ENCODE measurements around the gene DGAT2.

Gene DGAT2

DNA sequence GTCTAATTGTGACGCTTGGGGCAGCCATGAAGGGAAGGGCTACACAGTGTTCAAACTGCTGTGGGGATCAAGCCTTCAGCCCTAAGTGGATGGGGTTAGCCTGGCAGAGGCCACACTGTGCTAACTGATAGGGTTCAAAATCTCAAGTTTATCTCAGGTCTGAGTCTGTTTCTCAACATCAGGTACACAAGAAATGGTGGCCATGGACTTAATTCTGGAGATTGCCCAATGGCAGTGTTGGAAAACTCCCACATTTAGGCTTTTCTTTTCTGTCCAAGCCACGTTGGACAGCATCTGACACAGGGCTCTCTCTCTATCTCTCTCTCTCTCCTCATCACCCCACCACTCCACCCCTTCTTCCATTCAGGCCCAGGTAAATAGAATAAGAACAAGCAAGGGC lies 10.9 kb upstream of the DGAT2 start:
- DNase-seq (ENCODE audit: low spot score) = no peak

DNA sequence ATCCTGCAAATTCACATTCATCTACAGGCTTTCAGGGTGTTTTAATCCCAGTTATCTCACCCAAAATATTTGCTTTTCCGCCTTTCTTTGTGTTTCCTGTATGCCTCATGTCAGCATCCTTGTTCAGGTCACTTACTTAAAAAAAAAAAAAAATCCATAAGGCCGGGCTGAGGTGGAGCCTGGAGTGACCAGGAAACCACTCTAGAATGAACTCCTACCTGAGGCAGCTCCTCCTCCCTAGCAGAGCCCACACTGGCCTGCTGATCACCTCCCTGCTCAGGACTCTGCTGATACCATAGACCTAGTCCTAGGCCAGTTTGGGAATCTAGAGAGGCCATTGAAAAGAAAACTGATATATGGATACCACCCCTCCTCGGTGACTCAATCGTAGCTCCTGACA lies 8.7 kb upstream of the DGAT2 start:
- no peak for DNase-seq (ENCODE audit: low spot score)

DNA sequence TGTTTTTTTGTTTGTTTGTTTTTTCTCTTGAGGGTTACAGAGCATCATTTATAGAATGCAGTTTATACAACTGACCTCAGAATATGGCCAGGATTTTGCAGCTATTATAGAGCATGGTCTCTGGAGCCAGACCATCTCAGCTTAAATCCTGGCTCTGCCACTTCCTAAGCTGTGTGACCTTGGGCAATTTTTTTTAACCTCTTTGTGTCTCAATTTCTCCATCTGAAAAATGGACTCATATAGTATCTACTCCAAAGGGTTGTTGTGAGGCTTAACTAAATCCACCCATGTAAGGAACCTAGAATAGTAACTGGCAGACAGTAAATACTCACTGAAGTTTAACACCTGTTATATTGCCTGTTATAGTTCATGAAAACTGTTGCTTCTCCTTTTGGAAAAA lies 8.3 kb upstream of the DGAT2 start:
- DNase-seq (ENCODE audit: low spot score) = no peak

DNA sequence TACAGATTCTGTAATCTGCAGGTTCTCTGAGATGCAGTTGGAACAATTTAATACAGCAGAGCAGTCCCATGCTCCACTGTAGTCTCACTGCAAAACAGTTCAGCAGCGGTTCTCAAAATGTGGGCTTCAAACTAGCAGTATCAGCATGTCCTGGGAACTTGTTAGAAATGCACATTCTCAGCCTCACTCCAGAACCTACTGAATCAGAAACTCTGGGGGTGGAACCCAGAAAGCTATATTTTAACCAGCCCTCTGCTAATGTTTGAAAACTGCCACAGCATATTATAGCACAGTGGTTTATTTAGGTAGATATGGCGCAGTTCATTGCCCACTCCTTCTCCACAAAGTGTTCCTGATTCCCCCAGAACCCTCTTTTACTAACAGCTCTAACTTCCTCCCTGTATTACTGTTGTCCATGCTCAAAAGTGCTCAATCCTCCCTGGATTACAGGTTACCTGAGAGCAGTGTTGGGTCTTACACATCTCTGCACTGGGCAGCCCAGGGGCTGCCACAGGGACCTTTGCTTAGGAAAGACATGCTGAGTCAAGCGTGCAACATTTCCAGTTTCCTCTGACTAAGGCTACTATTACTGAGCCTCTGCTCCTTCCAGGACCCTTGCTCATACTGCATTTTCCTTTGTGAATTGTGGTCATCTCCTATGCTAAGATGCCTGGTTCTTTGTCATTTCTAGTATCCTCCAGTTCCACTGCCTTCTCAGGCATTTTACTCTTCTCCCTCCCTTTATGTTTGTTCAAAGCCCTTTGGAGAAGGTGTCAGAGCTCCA lies 7.7 kb upstream of the DGAT2 start:
- DNase-seq (ENCODE audit: low spot score) = no peak

DNA sequence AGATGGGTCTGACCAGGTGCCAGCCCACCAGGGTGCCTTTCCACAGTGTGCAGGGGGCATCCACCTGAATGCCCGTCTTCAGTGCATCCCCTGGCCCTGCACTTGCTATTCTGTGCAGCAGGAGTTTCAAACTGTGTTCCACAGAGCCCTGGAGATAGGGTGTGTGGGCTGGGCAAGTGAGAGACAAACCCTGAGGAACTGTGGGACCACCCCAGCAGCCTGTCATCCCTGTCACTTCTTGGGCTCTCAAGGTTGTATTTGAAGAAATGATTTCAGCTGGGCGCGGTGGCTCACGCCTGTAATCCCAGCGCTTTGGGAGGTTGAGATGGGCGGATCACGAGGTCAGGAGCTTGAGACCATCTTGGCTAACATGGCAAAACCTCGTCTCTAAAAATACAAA lies 6.4 kb upstream of the DGAT2 start:
- DNase-seq (ENCODE audit: low spot score) = no peak

DNA sequence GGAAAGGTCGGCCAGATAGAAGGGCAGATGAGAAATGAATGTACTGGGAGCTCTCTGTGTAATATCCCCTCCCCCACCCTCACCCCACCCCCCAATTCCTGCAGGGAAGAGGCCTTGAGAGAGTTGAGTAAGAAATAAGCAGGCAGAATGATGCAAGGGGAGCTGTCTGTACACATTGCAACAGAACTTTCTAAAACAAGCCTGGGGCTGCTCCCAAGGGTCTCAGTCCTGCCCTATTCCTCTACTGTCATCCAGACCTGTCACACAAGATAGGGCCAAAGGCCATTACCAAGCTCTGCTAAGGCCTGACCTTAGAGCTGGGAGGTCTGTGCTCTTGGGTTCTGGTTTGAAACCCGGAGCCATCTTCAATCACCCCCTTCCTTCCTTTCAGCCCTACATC lies 5.7 kb upstream of the DGAT2 start:
- DNase-seq (ENCODE audit: low spot score) = no peak

DNA sequence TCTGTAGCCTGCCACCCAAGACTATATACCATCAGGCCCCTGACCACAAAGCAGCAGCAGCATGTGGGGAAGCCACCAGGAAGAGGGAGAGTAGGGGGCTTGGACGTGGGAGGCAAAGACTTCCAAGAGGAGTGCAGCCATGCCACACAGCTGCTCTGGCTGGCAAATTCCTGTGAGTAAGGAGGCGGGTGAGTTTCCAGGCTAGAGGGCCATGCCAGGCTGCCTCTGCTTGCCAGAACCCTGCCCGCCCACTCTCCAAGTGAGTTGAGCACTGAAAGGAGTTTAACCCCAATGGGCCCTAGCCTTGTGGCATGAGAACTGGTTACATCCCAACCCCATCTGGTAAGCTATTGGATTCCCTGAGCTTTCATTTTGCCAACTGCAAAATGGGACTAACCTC lies 4.7 kb upstream of the DGAT2 start:
- DNase-seq (ENCODE audit: low spot score) = no peak

DNA sequence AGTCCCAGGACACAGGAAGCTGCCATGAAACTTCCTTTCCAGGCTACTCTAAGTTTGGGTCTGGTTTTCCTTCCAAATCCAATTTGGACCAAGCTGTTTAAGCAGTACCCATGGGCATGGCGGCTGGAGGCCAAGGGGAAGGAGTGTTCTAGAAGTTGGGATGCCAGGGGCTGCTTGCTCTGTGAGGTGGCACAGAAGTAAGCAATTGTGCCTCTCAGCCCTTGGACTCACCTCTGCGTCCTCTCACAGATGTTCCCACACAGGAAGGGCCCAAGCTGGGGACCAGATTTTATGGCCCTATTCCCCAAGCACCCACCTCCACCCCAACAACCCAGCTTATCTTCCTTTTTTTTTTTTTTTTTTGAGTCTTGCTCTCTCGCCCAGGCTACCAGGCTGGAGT lies 3.5 kb upstream of the DGAT2 start:
- DNase-seq (ENCODE audit: low spot score) = no peak

DNA sequence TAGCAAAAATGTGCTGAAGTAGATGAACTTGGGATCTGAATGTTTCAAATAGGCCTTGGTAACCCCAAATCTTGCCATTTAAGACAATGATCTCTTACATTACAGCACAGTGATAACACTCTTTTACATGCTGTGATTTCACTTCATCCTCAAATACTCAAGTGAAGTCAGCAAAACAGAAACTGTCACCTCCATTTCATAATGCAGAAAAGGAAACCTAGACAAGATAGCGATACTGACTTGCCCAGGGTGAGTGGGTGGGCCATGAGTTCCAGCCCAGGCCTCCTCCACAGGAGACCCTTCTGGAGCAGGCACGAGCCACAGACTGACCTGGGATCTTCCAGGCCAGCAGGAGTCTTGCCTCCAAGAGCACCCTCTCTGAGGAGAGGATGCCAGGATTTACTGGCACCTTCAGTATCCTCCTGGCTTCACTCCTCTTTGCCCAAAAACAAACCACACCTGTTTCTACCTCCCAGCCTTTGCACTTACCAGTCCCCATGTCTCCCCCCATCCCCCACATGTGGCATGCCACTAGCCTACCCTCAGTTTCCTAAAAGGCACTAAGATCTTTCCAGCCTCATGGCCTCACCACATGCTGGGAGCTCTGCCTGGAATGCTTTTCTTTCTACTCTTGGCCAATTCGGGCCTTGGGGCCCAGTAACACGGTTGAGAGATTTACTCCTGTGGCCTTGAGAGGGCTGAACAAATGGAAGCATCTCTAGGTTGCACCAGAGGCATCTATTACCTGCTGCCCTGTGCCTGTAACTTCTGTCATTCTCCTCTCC lies 1.9 kb upstream of the DGAT2 start:
- no peak for DNase-seq (ENCODE audit: low spot score)

DNA sequence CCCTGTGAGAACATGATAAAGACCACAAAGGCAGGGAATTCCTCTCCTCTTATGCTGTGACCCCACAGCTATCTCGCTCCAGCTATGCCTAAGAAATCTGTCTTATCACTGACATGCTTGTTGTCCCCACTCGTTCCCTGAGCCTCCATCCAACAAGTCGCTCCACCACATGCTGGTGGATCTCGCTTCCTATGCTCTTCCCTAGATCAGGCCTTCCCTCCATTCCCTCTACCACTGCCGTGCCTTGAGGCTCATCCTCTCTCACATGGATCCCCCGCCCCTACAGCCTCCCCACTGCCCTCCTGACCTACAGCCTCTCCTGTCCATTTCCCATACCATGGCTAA lies 1.4 kb upstream of the DGAT2 start:
- DNase-seq (ENCODE audit: low spot score) = no peak

DNA sequence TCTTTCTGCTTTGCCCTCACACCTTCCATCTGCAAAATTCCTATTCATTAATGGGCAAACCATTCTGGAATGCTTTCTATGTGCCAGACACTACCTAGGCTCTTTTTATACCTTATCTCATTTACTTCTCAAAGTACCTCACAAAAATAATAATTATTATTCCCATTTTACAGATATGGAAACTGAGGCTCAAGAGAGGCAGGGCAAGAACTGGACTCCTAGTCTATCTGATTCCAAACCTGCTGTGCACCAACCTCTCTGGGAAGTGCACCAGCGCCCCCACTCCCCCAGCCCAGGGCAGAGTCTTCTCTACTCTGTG lies 826 bp upstream of the DGAT2 start:
- no peak for DNase-seq (ENCODE audit: low spot score)

DNA sequence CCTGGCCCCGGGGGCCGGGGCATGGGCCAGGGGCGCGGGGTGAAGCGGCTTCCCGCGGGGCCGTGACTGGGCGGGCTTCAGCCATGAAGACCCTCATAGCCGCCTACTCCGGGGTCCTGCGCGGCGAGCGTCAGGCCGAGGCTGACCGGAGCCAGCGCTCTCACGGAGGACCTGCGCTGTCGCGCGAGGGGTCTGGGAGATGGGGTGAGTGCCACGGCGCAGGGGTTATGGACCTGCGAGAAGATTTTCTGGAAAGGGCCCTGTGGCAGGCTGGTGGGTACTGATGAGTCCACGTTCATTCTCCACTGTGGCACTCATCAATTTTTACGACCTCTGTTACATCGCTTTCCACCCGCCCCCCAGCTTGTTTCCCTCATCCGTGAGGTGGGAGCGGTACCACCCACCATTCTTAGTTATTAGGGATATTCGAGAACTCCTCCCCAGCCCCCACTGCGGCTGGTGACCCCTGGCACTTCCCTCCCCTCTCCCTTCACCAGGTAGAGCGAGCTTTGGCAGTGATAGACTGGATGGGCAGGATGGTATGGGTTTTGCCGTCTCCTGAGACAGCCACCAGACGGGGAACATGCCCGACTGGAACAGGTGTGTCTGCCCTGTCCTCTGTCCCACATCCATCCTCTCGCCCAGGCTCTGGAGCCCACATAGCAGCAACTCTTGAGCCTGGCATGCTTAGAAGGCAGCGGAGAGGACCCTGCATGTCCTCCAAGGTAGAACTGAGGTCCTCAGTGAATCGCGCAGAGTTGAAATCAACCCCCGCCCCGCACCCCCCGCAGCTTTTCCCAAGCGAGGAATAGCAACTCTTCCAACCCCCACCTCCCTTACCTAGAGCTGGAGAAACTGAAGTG lies 562 bp downstream of the DGAT2 start:
- DNase-seq (ENCODE audit: low spot score) = no peak

DNA sequence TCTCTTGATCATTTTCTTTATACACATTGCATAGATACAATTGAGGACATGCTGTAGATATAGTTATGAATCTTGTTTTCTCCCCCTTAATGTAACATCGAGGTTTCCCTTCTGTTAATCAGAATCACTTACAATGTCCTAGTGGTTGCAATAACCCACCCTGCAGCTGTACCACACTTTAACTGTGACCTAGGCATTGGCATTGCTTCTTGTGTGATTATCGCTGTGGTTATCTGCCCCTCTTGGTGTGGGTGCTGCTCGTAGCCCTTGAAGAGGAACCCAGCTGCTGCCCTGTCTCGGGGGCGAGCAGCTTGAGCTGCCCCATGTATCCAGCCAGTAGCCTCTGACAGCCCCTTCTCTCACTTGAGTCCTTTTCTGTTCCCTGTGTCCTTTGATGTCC lies 1.5 kb downstream of the DGAT2 start:
- no peak for DNase-seq (ENCODE audit: low spot score)

DNA sequence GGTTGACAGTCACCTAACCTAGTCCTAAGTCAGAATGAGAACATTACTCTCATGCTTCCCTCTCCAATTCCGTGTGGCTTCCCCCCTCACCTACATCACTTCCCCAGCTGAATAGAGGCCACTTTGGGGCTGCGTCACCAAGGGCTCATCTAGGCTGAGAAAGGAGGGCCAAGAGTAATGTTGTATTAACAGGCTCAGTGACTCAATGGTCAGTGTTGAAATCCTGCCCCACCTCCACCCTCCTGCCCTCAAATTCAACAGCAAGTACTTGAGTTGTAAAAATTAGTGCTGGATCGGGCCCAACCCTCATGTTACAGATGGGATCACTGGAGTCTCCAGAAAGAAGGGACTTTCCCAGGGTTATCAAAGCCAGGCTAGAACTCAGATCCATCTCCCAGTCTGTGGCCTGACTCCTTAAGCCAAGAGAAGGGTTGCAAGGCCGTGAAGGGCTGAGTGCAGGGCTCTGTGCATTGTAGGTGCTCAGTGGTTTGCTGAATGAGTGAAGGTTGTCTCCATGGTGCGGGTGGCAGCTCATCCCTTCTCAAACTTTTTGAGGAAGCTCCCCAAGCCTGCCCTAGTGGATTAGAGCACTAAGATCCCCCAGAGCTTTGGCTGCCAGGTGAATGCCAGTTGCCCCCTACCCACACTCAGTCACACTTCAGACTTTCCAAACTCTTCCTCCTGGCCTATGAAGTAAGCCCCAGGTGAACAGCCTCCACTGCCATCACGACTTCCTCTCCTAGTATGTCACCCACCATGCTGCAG lies 3.2 kb downstream of the DGAT2 start:
- DNase-seq (ENCODE audit: low spot score) = no peak

DNA sequence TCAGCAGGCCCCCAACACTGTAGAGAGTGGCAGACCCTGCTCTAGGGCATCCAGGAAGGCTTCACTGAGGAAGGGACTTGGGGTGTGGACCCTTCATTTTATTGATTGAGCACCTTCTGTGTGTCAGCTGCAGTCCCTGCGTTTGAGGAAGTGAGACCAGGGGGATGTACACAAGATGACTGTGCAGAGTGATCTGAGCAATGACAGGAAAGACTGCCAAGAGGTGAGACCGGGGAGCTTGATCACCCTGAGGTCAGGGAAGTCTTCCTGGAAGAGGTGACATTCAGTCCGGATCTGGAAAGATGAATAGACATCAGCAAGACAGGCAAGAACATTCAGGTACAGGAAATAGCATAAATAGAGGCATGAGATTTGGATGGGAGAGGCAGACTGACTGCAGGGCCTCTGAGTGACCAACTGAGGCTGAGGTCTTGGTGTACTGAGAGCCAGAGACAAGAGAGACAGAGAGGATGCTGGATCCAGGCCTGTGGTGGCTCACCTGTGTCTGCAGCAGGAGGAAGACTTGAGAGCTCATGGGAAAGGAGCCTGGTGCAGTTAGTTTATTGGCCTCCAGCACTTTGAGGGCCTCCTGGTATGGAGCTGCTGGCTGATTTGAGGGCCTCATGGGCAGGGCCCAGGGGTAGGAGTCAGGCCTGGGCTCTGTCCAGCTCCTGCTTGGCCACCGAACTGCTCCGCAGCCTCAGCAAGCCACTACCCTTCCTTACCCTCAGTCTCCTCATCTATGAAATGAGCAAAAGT lies 5.2 kb downstream of the DGAT2 start:
- DNase-seq (ENCODE audit: low spot score) = no peak

DNA sequence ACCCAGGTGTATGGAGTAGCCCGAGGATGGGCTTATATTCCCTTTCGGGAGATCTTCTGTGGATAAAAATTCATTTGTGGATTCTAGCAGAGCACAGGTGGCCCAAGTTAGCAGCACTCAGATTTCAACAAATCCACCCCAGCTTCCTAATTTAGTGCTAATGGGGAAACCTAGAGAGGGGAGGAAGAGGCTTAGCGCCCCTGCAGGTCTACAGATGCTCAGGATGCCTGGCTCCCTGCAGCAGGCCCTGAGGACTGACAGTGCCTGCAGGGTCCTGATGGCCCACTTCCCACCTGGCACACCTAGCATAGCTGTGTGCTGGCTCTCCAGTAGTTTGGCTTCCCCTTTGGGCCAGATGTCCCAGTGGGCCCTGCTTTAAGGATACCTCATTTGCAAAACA lies 6.5 kb downstream of the DGAT2 start:
- no peak for DNase-seq (ENCODE audit: low spot score)

DNA sequence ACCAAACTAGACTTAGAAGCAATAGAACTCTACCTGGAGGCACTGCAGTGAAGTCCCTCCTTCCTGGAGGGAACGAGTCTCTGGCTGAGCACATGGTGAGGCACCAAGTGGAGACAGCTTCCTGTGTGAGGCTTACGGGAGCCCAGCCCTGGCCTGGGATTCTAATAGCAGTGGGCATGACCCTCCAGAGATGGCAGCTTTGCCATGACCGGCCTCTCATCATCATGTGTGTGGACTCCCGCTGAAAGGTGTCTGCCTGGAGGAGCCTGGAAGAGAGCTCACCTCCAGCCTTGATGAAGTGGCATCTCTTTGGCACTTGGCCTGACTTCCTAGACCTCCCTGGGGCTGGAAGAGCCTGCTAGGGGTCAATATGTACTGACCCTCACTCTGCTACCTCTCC lies 8.0 kb downstream of the DGAT2 start:
- DNase-seq (ENCODE audit: low spot score) = no peak

DNA sequence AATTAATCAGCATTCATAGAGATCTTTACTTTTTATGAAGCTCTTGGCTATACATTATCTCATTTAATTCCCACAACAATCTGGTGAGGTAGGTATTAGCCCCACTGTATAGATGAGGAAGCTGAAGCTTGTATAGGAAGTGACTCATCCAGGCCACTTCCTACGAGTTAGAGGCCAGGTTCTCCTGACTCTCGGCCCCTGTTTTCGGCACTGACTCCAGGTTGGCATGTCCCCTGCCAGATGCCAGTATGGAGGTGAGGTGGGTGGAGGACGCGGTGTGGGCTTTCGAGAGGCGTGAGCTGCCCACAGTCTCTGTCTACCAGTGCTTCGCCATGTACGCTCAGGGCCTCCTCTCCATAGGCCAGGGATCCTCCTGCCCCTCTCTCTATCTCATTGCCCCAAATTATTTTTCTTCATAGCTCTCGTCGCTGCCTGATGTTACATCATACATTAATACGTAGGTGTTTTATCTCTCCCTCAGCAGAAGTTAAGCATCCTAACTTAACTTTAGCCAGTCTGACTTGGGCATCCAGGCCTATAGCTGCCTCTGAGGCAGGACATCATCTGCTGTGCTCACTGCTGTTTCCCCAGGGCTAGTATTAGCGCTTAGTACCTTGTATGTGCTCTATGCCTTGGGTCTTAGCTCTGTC lies 9.0 kb downstream of the DGAT2 start:
- no peak for DNase-seq (ENCODE audit: low spot score)

DNA sequence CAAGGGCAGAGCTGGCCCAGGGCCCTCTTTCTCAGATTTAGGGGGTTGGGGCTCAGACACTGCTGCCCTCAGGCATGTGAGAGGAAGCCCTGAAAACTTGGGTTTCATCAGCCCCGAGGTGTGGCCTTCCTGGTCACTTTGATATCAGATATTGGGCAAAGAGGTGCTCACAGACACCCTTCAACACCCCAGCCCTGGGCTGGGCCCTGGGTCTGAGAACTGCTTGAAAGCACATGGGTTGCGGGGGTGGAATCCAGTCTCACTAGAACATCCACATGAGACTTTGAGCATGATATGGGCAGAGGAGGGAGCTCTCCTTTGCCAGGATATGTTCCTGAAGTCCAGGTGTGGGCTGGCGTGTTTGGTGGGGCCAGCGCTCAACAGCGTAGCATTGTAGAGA lies 10.4 kb downstream of the DGAT2 start:
- no peak for DNase-seq (ENCODE audit: low spot score)

DNA sequence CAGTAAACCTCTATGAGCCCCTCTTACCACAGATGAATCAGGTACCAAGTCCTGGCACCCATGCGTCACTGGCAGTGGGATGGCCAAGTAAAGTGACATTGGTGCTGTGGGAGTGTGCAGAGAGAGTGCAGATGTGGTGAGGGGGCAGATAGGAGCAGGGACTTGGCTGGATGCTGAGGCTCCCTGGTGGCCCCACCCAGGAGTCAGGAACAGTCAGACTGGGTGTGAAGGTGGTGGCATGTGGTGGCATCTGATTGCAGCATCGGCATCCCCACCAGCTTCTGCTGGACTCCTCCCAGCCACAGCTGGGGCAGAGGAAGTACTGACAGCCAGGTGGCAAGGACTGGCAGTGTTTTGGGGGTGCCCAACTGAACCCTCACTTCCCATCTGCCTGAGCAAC lies 11.4 kb downstream of the DGAT2 start:
- DNase-seq (ENCODE audit: low spot score) = no peak

DNA sequence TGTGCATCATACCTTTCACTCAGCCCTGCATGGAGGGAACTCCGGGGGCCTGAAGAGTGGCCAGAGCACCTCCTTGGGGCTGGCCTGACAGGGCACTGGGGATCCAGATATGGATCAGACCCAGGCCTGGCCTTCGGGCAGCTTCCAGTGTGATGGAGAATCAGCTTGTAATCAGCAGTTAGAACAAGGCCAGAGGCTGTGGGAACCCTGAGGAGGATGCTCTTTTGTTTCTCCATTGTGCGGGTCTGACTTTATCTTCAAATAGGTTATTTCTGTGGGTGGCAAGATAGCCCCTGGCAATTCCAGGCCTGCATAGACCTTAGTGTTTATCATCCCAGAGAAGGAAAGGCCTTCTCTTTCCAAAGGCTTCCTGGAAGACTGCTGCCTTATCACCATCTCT lies 12.3 kb downstream of the DGAT2 start:
- DNase-seq (ENCODE audit: low spot score) = no peak

Measured in Ammon's horn (tissue), 1 donor.